OCI-LY3 (cell line): ENCODE results near the gene E2F2.

Experiments used
- EZH2phosphoT487 ChIP-seq: fragments of 200-600 bp; shearing (Covaris generic); IDR thresholded peaks from 2 replicates; pipeline ENCODE4 v1.6.1; 2018; ENCODE audit warnings: antibody characterized with exemption, mixed run types, low read depth
- TF ChIP-seq, protein P1 (sequence below): fragments of 200-600, 300-600 bp; sonication (generic); IDR thresholded peaks from 2 replicates; pipeline ENCODE4 v1.5.1; 2014; ENCODE audit warnings: antibody characterized with exemption, low read length, low read depth

DNA sequence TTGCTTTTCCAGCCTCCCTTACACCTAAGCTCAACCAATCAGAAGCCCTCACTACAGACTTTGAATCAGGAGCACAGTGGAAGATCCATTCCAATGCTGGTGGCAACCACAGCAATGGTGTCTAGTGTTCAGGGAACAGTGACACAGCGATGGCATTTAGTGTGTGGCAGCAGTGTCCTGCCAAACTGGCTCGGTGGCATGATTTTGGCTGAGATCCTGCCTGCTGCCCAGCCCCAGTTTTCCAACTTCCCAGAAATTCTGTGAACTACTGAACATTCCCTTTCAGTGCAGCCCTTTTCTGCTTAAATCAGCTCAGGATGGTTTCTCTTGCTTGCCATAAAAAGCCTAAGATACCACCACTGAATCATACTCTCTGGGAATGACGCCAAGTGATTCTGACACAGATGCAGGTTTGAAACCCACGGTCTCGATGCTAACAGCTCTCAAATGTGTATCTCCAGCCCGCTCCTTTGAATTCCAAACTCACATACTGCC lies 55.9 kb downstream of the E2F2 start:
- TF ChIP-seq, protein P1, sequence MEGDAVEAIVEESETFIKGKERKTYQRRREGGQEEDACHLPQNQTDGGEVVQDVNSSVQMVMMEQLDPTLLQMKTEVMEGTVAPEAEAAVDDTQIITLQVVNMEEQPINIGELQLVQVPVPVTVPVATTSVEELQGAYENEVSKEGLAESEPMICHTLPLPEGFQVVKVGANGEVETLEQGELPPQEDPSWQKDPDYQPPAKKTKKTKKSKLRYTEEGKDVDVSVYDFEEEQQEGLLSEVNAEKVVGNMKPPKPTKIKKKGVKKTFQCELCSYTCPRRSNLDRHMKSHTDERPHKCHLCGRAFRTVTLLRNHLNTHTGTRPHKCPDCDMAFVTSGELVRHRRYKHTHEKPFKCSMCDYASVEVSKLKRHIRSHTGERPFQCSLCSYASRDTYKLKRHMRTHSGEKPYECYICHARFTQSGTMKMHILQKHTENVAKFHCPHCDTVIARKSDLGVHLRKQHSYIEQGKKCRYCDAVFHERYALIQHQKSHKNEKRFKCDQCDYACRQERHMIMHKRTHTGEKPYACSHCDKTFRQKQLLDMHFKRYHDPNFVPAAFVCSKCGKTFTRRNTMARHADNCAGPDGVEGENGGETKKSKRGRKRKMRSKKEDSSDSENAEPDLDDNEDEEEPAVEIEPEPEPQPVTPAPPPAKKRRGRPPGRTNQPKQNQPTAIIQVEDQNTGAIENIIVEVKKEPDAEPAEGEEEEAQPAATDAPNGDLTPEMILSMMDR, result no peak
- TF ChIP-seq EZH2phosphoT487, result no peak
